T-cell (primary cell): ENCODE measurements around the gene SNRNP70. TPM values are rescaled to one million over a fixed set of nuclear protein-coding genes. Genes with fewer than 3 reads are reported as not detected.

ENCODE experiments used
- ATAC-seq, 4 experiments: fragments of 200-7000 bp in 3 of 4; fragments of 150-1000 bp in 1 of 4; cut with Tn5 transposase; replicated peaks in 1 of 4; 1 replicate in 3 of 4; 2 replicates in 1 of 4; pipeline ENCODE4 v1.10.0; 2021; ENCODE audit warnings: moderate library complexity in 3 of 4, mild to moderate bottlenecking in 2 of 4, moderate number of reproducible peaks in 1 of 4
- CTCF ChIA-PET, 2 donors: fragments of 300-600 bp; sonication (Branson Sonifier 250); formaldehyde crosslinking; loops; one replicate each; lab custom pipeline; 2022; ENCODE audit warnings: antibody characterized with exemption in 2 of 2; lab: Charles Lee
- POLR2A ChIA-PET, 2 donors: fragments of 300-600 bp; sonication (Branson Sonifier 250); formaldehyde crosslinking; loops; one replicate each; lab custom pipeline; 2022; ENCODE audit warnings: antibody characterized with exemption in 2 of 2; lab: Charles Lee
- DNase-seq, 35 experiments: peaks; one replicate each; pipeline versions ENCODE4 v3.0.0 to v3.0.0-alpha.2; 2013 to 2023
- H3K27ac ChIP-seq: one replicate; pipeline ENCODE4 v1.5.1; 2013; ENCODE audit warnings: low read length
- H3K27me3 ChIP-seq, 2 experiments: replicated peaks in 1 of 2; 1 replicate in 1 of 2; 2 replicates in 1 of 2; pipeline versions ENCODE4 v1.6.1 to v1.7.0; 2013; ENCODE audit warnings: low read length in 1 of 2, mixed read lengths in 1 of 2; ENCODE audit not compliant: control insufficient read depth in 2 of 2, insufficient read depth in 2 of 2; ENCODE audit errors: extremely low read depth in 1 of 2
- H3K36me3 ChIP-seq, 2 donors: 1 replicate in 1 of 2; 2 replicates in 1 of 2; pipeline versions ENCODE4 v1.6.1 to v1.7.0; 2013; ENCODE audit warnings: low read length in 1 of 2; ENCODE audit not compliant: control insufficient read depth in 2 of 2, insufficient read depth in 1 of 2; ENCODE audit errors: extremely low read depth in 1 of 2
- H3K4me1 ChIP-seq, 2 experiments: 1 replicate in 1 of 2; 2 replicates in 1 of 2; pipeline versions ENCODE4 v1.6.1 to v1.7.0; 2013; ENCODE audit warnings: low read length in 2 of 2, mixed read lengths in 1 of 2; ENCODE audit not compliant: insufficient read depth in 2 of 2, control insufficient read depth in 1 of 2; ENCODE audit errors: extremely low read depth in 1 of 2
- H3K4me3 ChIP-seq, 2 donors: 1 replicate in 1 of 2; 2 replicates in 1 of 2; pipeline versions ENCODE4 v1.5.1 to v1.7.0; 2013; ENCODE audit warnings: mild to moderate bottlenecking in 2 of 2, low read length in 1 of 2, moderate library complexity in 1 of 2; ENCODE audit not compliant: control insufficient read depth in 1 of 2; ENCODE audit errors: extremely low read depth in 1 of 2
- H3K9me3 ChIP-seq: 2 replicates; pipeline ENCODE4 v1.7.0; 2013
- H3K27ac Mint-ChIP-seq, 2 donors: one replicate each; pipeline ENCODE4 v1.8.0; 2020 to 2021; ENCODE audit warnings: mild to moderate bottlenecking in 2 of 2, mixed read lengths in 2 of 2
- H3K27me3 Mint-ChIP-seq, 2 donors: one replicate each; pipeline ENCODE4 v1.8.0; 2021 to 2022; ENCODE audit warnings: mixed read lengths in 2 of 2
- H3K36me3 Mint-ChIP-seq: one replicate; pipeline ENCODE4 v1.8.0; 2021; ENCODE audit warnings: mixed read lengths
- H3K4me1 Mint-ChIP-seq, 3 donors: one replicate each; pipeline ENCODE4 v1.8.0; 2020 to 2022; ENCODE audit warnings: mixed read lengths in 3 of 3, mild to moderate bottlenecking in 1 of 3
- H3K4me3 Mint-ChIP-seq, 3 donors: one replicate each; pipeline ENCODE4 v1.8.0; 2020 to 2022; ENCODE audit warnings: mild to moderate bottlenecking in 3 of 3, mixed read lengths in 3 of 3, moderate library complexity in 3 of 3
- H3K9me3 Mint-ChIP-seq, 3 donors: one replicate each; pipeline ENCODE4 v1.8.0; 2020 to 2022; ENCODE audit warnings: mixed read lengths in 3 of 3
- WGBS: methylation state at CpG from one replicate; pipeline ENCODE4 v1.1.5; 2013; ENCODE audit warnings: missing lambda C conversion rate; ENCODE audit not compliant: insufficient coverage; 5-methylcytosine and 5-hydroxymethylcytosine counted together
- total RNA-seq, 35 experiments: library from RNA in 6 of 35; stranded (reverse) in 6 of 35; fragments of 120-200 nt in 1 of 35; gene quantifications; one replicate each; pipeline versions ENCODE4 v1.2.1 to v1.2.4 and lab custom pipeline; 2013 to 2026

Gene SNRNP70
- total RNA-seq, 5 donors from 2014 or later (not counting 1 experiment from before 2014, with no cell fraction given), result 406 to 704 (median 645) TPM

- ATAC-seq (no peak), DNase-seq (no peak)
- Histone ChIP-seq H3K27me3 (peaks cover 0 to 3% of the 10 kb centered on the region in 2 experiments), H3K4me3 (no peak overlapping the region), H3K27ac (no peak overlapping the region), H3K9me3 (no peaks in the 10 kb centered on the region), H3K36me3 (peaks cover 53 to 81% of the 10 kb centered on the region in 2 donors), H3K4me1 (no peaks in the 10 kb centered on the region)
- Mint-ChIP-seq H3K27me3 (no peaks in the 10 kb centered on the region), H3K9me3 (no peaks in the 10 kb centered on the region), H3K4me3 (no peak overlapping the region), H3K27ac (no peak overlapping the region), H3K4me1 (peaks cover 4 to 16% (median 7%) of the 10 kb centered on the region in 3 donors), H3K36me3 (peaks cover 44% of the 10 kb centered on the region)
- POLR2A ChIA-PET, result no interaction called here
- 94% methylated on average over 6 of the region's 33 CpGs for WGBS
- CTCF ChIA-PET, result no interaction called here
Observed at GRCh38 chr19:49103331-49104085, 18.3 kb downstream of the SNRNP70 start.

- H3K27me3 ChIP-seq, result peaks cover 0 to 3% of the 10 kb centered on the region in 2 experiments
- H3K9me3 ChIP-seq, result no peaks in the 10 kb centered on the region
- Mint-ChIP-seq H3K4me1 (peaks cover 4 to 16% (median 7%) of the 10 kb centered on the region in 3 donors), H3K27me3 (no peaks in the 10 kb centered on the region), H3K4me3 (no peak overlapping the region), H3K36me3 (peaks cover 46% of the 10 kb centered on the region), H3K27ac (no peak overlapping the region), H3K9me3 (no peaks in the 10 kb centered on the region)
- DNase-seq (no peak), ATAC-seq (no peak)
- ChIA-PET POLR2A (no interaction called here), CTCF (interaction anchor here in 1 of 2 donors (1.3 kb wide), 1 partner anchor 10 kb away, joined by 3 read pairs; the partner anchor contains the start of gene LIN7B)
- peaks cover 46 to 81% of the 10 kb centered on the region in 2 donors for H3K36me3 ChIP-seq
- H3K4me1 ChIP-seq, result no peaks in the 10 kb centered on the region
- no peak overlapping the region for H3K27ac ChIP-seq
- WGBS, result 92% methylated on average over 18 of the region's 30 CpGs
- H3K4me3 ChIP-seq, result no peak overlapping the region
Observed at GRCh38 chr19:49104229-49104864, 19.1 kb downstream of the SNRNP70 start.

- no peak overlapping the region for H3K27ac ChIP-seq
- peaks cover 35% of the 10 kb centered on the region for H3K36me3 Mint-ChIP-seq
- H3K27me3 Mint-ChIP-seq, result no peaks in the 10 kb centered on the region
- no peaks in the 10 kb centered on the region for H3K9me3 Mint-ChIP-seq
- H3K27me3 ChIP-seq, result peaks cover 0 to 3% of the 10 kb centered on the region in 2 experiments
- POLR2A ChIA-PET, result interaction anchor here in 1 of 2 donors (0.6 kb wide), 1 partner anchor 16 kb away, joined by 16 read pairs; no protein-coding TSS in a partner anchor
- no peaks in the 10 kb centered on the region for H3K4me1 ChIP-seq
- H3K4me3 Mint-ChIP-seq, result no peak overlapping the region
- H3K4me3 ChIP-seq, result no peak overlapping the region
- peaks cover 5 to 9% (median 6%) of the 10 kb centered on the region in 3 donors for H3K4me1 Mint-ChIP-seq
- ATAC-seq (peak; percentile 75 to 76 (median 75)), DNase-seq (peak; percentile 32 to 81 (median 57))
- 80% methylated on average over 11 of the region's 12 CpGs for WGBS
- H3K9me3 ChIP-seq, result no peaks in the 10 kb centered on the region
- peaks cover 41 to 65% of the 10 kb centered on the region in 2 donors for H3K36me3 ChIP-seq
- H3K27ac Mint-ChIP-seq, result peak overlapping the region in 1 of 2 donors; percentile 40
- CTCF ChIA-PET, result interaction anchor here (0.6 to 1.5 kb wide), 6 partner anchors 9 to 600 kb away, joined by 3 to 4 read pairs (median 4); partner anchors contain the start of gene RUVBL2 (in 1 of the 2)
Observed at GRCh38 chr19:49106648-49107135, 21.4 kb downstream of the SNRNP70 start.

GRCh38 chr19:49107625-49108459 lies 22.6 kb downstream of the SNRNP70 start:
- WGBS, result 98% methylated on average over 85 of the region's 93 CpGs

DNA sequence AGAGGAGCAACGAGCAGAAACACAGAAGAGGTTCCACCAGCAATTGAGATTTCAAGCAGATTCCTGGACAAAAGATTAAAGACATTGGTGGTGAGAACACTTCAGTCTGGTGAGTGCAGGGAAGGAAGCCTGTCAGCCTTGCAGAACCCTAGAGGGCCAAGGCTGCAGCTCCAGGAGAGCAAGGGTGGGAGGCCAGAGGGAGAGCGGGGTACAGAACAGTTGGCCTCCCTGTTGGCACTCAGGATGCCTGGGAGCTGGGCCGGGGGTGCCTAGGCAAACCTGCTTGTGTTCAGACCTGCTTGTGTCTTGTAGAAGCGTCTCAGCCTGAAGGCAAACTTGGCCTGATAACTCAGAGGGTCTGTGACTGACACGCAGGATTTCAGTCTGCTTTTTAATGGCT lies 23.8 kb downstream of the SNRNP70 start:
- no peak overlapping the region for H3K4me3 Mint-ChIP-seq
- Histone ChIP-seq H3K4me3 (no peak overlapping the region), H3K9me3 (no peaks in the 10 kb centered on the region), H3K27me3 (peaks cover 0 to 3% of the 10 kb centered on the region in 2 experiments), H3K36me3 (peaks cover 29 to 44% of the 10 kb centered on the region in 2 donors), H3K27ac (no peak overlapping the region), H3K4me1 (peaks cover 2 to 10% of the 10 kb centered on the region in 2 experiments)
- CTCF ChIA-PET, result interaction anchor here in 1 of 2 donors (1.3 kb wide), 1 partner anchor 11 kb away, joined by 3 read pairs; no protein-coding TSS in a partner anchor
- no peaks in the 10 kb centered on the region for H3K9me3 Mint-ChIP-seq
- DNase-seq, result no peak
- no peaks in the 10 kb centered on the region for H3K27me3 Mint-ChIP-seq
- no peak overlapping the region for H3K27ac Mint-ChIP-seq
- no peak for ATAC-seq
- POLR2A ChIA-PET, result interaction anchor here in 1 of 2 donors (0.6 kb wide), 1 partner anchor 21 kb away, joined by 3 read pairs; no protein-coding TSS in a partner anchor
- H3K4me1 Mint-ChIP-seq, result peaks cover 16 to 22% (median 16%) of the 10 kb centered on the region in 3 donors
- peaks cover 32% of the 10 kb centered on the region for H3K36me3 Mint-ChIP-seq
- 96% methylated on average over 3 of the region's 5 CpGs for WGBS

More at GRCh38 chr19:49107625-49108459, 22.6 kb downstream of the SNRNP70 start:
- Mint-ChIP-seq H3K36me3 (peaks cover 32% of the 10 kb centered on the region), H3K27ac (no peak overlapping the region), H3K4me3 (no peak overlapping the region), H3K27me3 (no peaks in the 10 kb centered on the region), H3K4me1 (peaks cover 6 to 10% (median 6%) of the 10 kb centered on the region in 3 donors), H3K9me3 (no peaks in the 10 kb centered on the region)
- Histone ChIP-seq H3K27me3 (peaks cover 0 to 3% of the 10 kb centered on the region in 2 experiments), H3K9me3 (no peaks in the 10 kb centered on the region), H3K4me1 (no peaks in the 10 kb centered on the region), H3K4me3 (no peak overlapping the region), H3K27ac (no peak overlapping the region), H3K36me3 (peaks cover 32 to 56% of the 10 kb centered on the region in 2 donors)
- no peak for ATAC-seq
- POLR2A ChIA-PET, result no interaction called here
- DNase-seq, result no peak
- CTCF ChIA-PET, result interaction anchor here in 1 of 2 donors (1.3 kb wide), 1 partner anchor 10 kb away, joined by 3 read pairs; no protein-coding TSS in a partner anchor
